NOMO-1 (cell line): Measurements from ENCODE around the gene MAST1.
A peak's percentile ranks its signal among the peaks of the same experiment; 100 is the strongest.
"Not testable (repeated sequence)": the region's sequence is repeated elsewhere in the genome, so short reads cannot be mapped to it uniquely, and the experiment has no call there.

Experiments
- DNase-seq, 2 experiments: peaks; one replicate each; lab custom pipeline; 2025; ENCODE audit not compliant: unreplicated experiment in 2 of 2; lab: John Stamatoyannopoulos, UW

MAST1 gene

DNA sequence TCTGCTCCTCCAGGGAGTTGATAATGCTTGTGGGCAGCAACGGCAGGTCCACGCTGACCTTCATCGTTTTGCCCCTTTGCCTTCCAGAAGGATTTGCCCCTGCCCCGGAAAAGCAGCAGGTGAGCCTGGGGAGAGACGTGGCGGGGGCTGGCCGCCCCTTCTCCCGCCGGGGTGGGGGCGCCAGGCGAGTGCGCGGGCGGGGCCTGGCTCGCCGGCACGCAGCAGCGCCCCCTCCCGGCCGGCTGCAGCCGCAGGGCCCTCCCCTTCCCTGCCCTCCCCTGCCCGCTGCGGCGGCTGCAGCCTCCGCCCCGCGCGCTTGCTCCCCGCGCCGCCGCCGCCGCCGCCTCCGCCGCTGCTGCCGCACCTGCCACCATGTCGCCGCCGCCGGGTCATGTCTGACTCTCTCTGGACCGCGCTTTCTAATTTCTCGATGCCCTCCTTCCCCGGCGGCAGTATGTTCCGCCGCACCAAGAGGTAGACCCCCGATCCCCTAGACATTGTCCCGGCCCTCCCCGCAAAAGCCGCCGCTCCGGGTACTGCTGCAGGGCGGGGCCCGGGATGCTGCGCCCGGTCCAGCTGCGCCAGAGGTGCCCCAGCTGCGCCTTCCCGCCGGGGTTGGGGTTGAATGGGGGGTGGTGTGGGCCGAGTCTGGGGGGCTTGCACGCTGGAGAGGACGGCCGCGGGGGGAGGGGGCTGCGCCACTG, at the start of gene MAST1:
TSS of gene MAST1 (plus strand) at position 334 of the 704 bp plus-strand sequence. CDS start at position 392, 58 bp downstream.
- peak; percentile 52 to 73 for DNase-seq

DNA sequence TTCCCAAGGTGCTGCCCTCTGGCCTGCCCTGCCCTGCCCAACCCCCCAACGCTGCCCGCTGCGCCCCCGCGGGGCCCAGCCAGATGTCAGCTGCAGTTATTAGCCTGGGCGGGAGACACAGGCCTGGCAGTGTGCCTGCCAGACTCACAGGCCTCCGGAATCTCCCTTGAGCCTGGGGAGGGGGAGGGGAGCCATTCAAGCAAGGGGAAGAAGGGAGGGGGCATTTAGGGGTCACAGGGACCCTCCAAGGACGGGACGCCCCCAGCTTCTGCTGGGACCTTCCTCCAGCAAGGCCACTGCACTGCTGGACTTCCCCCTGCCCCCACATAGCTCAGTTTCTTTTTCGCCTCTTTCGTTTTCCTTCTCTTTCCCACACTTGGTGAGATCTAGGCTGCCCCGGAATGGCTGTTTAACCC, 49.6 kb upstream of the MAST1 start:
- peak in 1 of 2 experiments; percentile 51 for DNase-seq

DNA sequence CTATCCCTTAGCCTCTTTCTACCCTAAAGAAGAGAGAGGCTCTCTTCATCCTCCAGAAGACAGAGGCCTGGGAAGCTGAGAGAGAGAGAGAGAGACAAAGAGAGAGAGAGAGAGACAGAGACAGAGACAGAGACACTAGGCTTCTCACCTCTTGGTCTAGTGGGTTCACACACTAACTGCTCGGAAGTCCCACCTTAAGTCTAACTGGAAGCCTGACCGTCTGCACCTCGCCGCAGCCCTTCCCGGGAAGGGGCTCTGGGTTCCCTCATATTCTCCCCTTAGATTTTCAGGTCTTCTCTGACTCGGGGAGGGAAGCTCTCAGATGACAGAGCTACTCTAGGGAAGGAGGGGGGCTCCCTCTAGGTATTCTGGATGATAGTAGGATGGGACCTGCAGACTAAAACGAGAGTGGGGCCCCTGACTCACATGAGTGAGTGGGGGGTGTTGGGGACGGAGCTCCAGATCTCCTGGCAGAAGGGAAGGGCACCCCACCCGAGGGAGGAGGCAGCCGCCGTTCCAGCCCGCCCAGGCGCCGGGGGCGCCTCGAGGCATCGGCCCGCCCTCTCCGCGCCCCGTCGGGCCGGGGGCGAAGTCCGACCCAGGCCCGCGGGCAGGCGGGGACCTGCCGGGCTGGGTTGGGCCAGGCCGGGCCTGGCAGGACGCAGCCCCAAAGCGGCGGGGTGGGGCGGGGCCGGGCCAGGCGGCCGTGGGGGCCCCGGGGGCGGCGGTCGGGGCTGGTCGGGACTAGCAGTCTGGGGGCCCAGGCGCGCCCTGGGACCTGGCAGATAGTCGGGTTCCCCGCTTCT, 49.0 kb upstream of the MAST1 start:
- peak in 1 of 2 experiments; percentile 51 for DNase-seq

DNA sequence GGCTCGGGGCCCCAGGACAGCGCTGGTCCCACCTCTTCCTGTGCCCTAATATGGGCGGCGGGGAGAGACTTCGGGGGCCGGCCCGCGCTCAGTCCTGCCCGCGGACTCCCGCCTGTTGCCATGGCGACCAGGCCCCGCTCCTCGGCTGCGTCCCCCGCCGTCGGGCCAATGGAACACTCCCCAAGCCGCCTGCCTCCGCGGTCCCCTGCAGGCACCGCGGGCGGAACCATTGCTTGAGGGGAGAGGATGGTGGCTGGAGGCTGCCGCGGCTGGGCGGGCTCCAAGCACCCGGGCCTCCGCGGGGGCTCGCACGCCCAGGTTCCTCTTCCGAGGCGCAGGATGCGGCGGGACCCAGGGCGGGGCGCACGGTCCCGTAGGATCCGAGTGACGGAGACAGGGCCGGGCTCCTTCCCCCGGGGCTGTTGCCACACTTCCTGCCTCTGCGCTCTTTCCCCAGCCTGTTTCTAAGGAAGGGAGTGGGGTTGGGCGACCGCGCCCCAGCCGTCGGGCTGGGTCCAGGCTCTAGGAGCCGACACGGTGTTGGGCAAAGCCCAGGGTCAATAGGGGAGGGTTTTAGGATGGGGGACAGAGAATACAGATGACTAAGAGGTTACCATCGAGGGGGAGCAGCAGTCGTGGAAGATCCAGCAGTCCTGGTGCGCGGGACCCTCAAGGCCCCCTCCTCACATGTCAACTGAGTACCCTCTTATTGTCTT, 48.3 kb upstream of the MAST1 start:
- DNase-seq = peak; percentile 97 to 100

DNA sequence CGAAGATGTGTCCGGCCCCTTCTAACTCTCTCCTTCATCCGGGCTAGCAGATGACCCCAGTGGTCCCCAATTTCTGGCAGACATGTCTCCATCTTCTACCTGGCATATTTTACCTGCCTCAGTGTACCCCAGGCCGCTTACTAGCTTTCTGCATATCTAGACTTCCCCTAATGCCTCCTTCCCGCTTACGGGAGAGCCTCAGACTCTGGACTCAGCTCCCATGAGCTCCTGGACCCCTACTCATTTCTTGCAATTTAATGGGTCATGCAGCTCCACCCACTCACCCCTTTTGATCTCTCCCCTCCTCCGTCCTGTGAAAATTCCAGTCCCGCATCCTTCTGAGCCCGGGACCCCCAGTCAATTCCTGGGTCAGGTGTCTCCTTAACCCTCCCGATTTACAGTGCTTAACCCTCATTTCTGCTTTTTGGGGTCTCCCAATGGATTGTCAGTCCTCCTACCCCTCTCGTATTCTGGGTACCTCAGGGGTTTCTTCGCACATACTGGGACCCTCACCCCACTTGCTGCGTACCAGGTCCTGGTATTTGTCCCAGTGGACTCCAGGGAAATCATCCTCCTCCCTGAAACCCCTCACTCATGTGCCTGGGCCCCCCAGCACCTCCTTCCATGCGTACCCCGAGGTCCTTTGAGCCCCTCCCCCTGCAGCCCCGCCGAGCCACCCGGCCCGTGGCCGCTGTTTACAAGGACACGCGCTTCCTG, 47.5 kb upstream of the MAST1 start:
- peak in 1 of 2 experiments; percentile 20 for DNase-seq

DNA sequence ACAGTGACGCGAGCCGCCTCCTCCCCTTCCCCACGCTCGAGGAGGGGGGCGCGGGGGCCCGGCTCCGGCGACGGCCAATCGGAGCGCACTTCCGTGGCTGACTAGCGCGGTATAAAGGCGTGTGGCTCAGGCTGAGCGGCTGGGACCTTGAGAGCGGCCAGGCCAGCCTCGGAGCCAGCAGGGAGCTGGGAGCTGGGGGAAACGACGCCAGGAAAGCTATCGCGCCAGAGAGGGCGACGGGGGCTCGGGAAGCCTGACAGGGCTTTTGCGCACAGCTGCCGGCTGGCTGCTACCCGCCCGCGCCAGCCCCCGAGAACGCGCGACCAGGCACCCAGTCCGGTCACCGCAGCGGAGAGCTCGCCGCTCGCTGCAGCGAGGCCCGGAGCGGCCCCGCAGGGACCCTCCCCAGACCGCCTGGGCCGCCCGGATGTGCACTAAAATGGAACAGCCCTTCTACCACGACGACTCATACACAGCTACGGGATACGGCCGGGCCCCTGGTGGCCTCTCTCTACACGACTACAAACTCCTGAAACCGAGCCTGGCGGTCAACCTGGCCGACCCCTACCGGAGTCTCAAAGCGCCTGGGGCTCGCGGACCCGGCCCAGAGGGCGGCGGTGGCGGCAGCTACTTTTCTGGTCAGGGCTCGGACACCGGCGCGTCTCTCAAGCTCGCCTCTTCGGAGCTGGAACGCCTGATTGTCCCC, 46.8 kb upstream of the MAST1 start, which contains the start of gene JUNB:
TSS of gene JUNB (plus strand) at position 142 of the 706 bp plus-strand sequence. CDS start at position 428, 286 bp downstream.
- peak; percentile 89 to 95 for DNase-seq

DNA sequence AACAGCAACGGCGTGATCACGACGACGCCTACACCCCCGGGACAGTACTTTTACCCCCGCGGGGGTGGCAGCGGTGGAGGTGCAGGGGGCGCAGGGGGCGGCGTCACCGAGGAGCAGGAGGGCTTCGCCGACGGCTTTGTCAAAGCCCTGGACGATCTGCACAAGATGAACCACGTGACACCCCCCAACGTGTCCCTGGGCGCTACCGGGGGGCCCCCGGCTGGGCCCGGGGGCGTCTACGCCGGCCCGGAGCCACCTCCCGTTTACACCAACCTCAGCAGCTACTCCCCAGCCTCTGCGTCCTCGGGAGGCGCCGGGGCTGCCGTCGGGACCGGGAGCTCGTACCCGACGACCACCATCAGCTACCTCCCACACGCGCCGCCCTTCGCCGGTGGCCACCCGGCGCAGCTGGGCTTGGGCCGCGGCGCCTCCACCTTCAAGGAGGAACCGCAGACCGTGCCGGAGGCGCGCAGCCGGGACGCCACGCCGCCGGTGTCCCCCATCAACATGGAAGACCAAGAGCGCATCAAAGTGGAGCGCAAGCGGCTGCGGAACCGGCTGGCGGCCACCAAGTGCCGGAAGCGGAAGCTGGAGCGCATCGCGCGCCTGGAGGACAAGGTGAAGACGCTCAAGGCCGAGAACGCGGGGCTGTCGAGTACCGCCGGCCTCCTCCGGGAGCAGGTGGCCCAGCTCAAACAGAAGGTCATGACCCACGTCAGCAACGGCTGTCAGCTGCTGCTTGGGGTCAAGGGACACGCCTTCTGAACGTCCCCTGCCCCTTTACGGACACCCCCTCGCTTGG, 46.1 kb upstream of the MAST1 start:
- DNase-seq = peak; percentile 72 to 78

DNA sequence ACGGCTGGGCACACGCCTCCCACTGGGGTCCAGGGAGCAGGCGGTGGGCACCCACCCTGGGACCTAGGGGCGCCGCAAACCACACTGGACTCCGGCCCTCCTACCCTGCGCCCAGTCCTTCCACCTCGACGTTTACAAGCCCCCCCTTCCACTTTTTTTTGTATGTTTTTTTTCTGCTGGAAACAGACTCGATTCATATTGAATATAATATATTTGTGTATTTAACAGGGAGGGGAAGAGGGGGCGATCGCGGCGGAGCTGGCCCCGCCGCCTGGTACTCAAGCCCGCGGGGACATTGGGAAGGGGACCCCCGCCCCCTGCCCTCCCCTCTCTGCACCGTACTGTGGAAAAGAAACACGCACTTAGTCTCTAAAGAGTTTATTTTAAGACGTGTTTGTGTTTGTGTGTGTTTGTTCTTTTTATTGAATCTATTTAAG, 45.4 kb upstream of the MAST1 start:
- no peak for DNase-seq

DNA sequence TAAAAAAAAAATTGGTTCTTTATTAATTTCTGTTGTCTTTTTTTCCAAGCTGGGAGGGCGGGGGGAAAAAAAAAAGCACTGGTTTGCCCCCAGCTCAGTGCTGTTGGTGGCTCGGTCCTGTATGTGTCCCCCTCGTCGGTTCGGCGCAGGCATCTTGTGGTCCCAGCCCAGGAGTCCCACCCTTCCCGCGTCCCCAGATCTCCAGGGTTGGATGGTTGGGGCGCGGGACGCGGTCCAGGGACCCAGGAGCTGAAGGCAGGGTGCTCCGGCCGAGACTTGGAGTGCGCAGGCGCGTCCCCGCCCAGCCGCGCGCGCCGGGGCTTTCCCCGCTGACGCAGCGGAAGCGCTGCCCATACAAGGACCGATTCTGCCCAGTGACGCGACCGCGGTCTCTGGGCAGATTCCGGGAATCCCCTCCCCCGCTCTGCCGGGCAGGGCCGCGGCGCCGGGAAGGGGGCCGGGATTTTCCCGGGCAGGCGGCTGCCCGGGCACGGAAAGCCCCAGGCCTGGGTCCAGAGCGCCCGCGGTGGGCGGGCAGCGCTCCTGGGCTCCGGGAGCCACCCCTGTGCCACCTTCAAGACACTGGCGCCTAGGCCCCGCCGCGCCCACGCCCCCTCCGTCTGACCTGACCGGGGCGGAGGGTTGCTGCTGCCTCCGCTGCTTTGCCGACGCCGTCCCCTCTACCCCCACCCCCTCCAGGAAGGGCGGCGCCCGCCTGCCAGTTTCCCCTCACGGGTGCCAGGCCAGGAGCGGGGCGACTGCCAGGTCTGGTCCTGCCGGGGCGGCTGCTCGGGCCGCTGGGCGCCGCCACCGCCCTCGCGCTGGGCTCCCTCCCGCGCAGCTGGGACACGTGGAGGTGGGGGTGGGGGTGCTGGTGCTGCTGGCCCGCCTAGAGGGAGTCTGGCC, 44.8 kb upstream of the MAST1 start:
- peak; percentile 75 to 90 for DNase-seq

DNA sequence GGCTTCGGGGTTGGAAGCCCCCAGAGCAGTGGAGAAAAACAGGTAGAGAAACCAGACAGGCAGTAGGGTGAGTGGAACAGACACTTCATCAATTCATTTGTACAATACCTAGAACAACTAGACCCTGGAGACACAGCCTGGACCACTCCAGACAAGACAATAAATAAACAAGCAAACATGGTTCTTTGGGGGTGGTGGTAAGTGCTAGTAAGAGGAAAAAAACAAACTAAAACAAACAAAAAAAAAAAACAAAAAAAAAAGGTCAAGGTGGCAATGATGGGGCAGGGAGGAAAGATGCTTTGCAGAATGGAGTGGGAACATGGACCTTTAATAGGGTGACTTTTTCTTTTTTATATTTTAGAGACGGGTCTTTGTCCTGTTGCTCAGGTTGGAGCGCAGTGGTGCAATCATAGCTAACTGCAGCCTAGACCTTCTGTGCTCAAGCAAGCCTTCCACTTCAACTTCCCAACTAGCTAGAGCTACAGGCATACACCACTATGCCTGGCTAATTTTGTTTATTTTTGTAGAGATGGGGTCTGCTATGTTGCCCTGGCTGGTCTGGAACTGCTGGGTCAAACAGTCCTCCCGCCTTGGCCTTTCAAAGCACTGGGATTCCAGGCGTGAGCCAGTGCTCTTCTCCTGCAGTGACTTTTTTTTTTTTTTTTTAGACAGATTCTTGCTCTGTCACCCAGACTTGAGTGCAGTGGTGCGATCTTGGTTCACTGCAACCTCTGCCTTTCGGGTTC, 43.9 kb upstream of the MAST1 start:
- no peak for DNase-seq

DNA sequence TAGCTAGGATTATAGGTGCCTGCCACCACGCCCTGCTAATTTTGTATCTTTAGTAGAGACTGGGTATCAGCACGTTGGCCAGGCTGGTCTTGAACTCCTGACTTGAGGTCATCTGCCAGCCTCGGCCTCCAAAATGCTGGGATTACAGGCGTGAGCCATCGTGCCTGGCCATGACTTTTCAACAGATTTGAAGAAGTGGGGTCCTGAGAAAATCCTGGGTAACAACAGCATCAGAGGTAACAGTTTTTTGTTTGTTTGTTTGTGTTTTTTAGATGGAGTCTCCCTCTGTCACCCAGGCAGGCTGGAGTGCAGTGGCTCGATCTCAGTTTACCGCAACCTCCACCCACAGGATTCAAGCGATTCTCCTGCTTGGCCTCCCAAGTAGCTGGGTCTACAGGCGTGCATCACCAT, 43.3 kb upstream of the MAST1 start:
- DNase-seq = no peak

DNA sequence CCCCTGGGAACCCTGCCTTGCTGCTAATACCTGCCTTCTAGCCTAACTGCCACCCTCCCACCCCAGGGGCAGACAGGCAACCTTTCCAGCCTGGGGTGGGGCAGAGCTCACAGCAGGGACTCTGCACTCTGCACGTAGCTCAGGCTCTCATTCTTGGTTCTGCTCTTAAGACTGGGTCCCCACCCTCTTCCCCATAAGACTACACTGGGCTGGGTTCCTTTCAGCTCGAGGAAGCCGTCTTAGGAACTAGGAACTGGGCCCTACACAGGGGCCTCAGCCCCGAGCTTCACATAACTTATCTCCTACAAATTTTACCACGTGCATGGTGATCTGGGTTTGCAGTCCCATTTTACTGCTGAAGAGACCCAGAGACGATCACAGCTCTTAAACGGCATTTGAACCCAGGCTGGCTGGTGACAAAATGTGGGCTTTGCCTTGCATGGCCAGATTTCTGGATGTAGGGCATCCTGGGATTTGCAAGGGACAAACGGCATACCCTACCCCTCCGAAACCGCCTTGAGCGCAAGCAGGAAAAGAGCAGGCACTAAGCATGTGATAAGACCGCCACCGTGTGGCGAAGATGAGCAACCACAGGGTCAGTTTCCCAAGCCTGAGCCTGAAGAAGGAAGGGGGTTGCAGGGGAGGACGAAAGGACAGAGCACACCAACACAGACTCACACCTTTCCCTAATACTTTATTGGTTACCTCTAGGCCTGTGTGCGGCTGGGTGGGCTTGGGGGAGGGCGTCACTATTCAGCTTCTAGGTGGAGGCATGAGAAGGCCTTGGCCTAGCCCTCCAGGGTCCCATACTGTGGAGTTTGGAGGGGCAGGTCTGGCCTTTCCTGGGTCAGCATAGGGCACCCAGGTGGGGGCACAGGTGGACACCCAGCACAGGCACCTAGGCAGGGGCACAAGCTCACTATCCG, 41.9 kb upstream of the MAST1 start:
- peak; percentile 59 to 63 for DNase-seq

DNA sequence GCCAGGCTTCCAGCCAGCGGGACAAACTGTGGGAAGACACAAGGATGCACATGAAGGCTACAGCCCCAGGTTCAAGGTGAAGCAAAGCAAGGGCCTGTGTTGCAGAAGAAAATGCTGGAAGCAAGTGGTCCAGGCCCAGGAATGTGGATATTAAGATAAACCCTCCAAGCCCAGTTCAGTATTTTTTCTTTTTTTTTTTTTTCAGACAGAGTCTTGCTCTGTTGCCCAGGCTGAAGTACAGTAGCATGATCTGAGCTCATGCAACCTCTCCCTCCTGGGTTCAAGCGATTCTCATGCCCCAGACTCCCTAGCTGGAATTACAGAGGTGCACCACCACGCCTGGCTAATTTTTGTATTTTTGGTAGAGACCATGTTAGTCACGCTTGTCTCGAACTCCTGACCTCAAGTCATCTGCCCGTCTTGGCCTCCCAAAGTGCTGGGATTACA, 41.2 kb upstream of the MAST1 start:
- DNase-seq = no peak

DNA sequence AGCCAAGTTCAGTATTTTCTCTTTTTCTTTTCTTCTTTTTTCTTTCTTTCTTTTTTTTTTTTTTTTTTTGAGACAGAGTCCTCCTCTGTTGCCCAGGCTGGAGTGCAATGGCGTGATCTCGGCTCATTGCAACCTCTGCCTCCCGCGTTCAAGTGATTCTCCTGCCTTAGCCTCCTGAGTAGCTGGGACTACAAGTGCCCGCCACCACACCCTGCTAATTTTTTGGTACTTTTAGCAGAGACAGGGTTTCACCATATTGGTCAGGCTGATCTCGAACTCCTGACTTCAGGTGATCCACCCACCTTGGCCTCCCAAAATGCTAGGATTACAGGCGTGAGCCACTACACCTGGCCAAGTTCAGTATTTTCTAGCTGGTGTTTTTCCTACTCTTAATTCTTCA, 40.7 kb upstream of the MAST1 start:
- DNase-seq = not testable (repeated sequence)

DNA sequence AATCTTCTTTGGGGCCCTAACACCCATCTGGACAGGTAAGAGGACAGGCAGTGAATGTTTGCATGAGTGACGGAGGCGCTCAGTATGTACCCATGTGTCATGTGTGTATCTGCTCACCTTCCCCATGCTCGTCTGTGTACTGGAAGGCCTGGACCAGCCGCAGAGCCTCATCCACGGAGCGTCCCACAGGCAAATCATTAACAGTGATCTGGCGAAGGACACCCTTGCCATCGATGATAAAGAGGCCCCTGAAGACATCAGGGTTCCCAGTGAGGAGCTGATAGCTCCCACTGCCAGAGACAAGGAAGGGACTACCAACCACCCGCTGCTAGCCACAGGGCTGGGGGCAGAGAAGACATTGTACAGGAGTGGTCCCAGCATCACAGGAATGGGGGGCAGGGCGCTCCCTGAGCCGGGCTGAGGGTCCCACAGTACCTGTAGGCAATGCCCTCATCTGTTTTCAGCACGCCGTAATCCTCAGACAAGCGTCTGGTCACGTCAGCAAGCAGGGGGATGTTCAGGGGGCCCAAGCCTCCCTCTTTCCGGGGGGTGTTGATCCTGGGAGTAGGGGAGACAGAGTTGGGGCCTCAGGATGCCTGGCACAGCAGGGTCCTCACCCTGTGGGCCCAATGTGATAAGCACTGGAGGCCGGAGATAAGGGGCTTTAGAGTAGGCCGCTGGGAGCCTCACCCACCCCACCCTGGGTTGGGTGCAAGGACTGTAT, 38.4 kb upstream of the MAST1 start:
- no peak for DNase-seq

DNA sequence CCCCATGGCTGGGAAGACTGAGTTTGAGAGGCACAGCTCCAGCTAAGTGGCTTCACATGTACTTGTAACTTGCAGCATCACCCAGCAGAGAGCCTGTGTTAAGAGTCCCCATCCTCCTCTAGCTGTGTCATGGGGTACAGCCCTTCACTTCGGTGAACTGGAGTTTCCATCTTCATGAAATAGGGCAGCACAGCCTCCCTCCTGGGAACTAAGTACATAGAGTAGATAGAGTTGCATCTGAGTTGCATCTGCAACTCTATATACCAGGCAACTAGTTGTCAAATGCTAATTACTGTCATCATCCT, 37.9 kb upstream of the MAST1 start:
- no peak for DNase-seq
